ENCODE results near the gene E2F6. TPM values are rescaled to one million over a fixed set of nuclear protein-coding genes. Genes with fewer than 3 reads are reported as not detected.

E2F6 gene
- total and polyA plus RNA-seq, 2 of the 8 experiments (the other 6 are each of a cell fraction or from before 2014, with no cell fraction given), result 8.3 to 14.9 TPM

GRCh38 chr2:11482473-11483035 is 16.6 kb upstream of the E2F6 start (continued):
- TF ChIP-seq HDAC2 (IDR thresholded peaks at IDR 0.05; ENCODE audit: borderline replicate concordance in 1 of 2, low read depth in 2 of 2, low read length in 2 of 2) (peak in 1 of 2 experiments; percentile 83; a peak in 2 of 4 replicates), BCL11A (IDR thresholded peaks at IDR 0.05; ENCODE audit: low read depth in 2 of 2, low read length in 2 of 2) (no peak), ATF3 (IDR thresholded peaks at IDR 0.05; ENCODE audit: insufficient read depth, low read depth, low read length) (no peak), MAX (IDR thresholded peaks at IDR 0.05) (peak; percentile 37; the same call in 1 of the 2 replicates), EGR1 (IDR thresholded peaks at IDR 0.05; ENCODE audit: borderline replicate concordance, low read depth, low read length) (peak; percentile 88), ATF2 (IDR thresholded peaks at IDR 0.05; ENCODE audit: low read length) (no peak), FOSL1 (IDR thresholded peaks at IDR 0.05; ENCODE audit: insufficient read depth, low read depth, low read length) (no peak), RBBP5 (IDR thresholded peaks at IDR 0.05; ENCODE audit: borderline replicate concordance, low read depth, low read length) (no peak)

Data from H1 (cell line).